WTC11 (cell line): ENCODE measurements around the gene ATXN7. TPM values are rescaled to one million over a fixed set of nuclear protein-coding genes. Genes with fewer than 3 reads are reported as not detected.

Experiments used
- ATAC-seq: fragments of 200-7000 bp; cut with Tn5 transposase; 2 replicates; pipeline ENCODE4 v1.10.0; 2021; ENCODE audit warnings: mild to moderate bottlenecking, moderate library complexity
- CTCF ChIA-PET: fragments of 300-600 bp; sonication (Branson Sonifier 250); formaldehyde crosslinking; loops from one replicate; lab custom pipeline; 2021; ENCODE audit warnings: antibody characterized with exemption; lab: Charles Lee
- POLR2A ChIA-PET: fragments of 350-600 bp; sonication (Branson Sonifier 250); formaldehyde crosslinking; loops from one replicate; lab custom pipeline; 2021; ENCODE audit warnings: antibody characterized with exemption; lab: Charles Lee
- DNase-seq: peaks from one replicate; pipeline ENCODE4 v3.0.0; 2021; ENCODE audit warnings: low spot score
- H3K27ac Mint-ChIP-seq: 2 replicates; pipeline ENCODE4 v1.8.0; 2021; ENCODE audit warnings: mixed read lengths
- H3K27me3 Mint-ChIP-seq: 2 replicates; pipeline ENCODE4 v1.8.0; 2021; ENCODE audit warnings: low read depth, mild to moderate bottlenecking, moderate library complexity, mixed read lengths
- H3K36me3 Mint-ChIP-seq: 2 replicates; pipeline ENCODE4 v1.8.0; 2021; ENCODE audit warnings: mixed read lengths
- H3K4me1 Mint-ChIP-seq: 2 replicates; pipeline ENCODE4 v1.8.0; 2022; ENCODE audit warnings: mixed read lengths
- H3K4me3 Mint-ChIP-seq: 2 replicates; pipeline ENCODE4 v1.8.0; 2021; ENCODE audit warnings: mild to moderate bottlenecking, moderate library complexity, mixed read lengths
- H3K9me3 Mint-ChIP-seq: 2 replicates; pipeline ENCODE4 v1.8.0; 2021; ENCODE audit warnings: mixed read lengths
- AR ChIP-seq: fragments of 250-450 bp; sonication (Bioruptor Pico); IDR thresholded peaks from 2 replicates; pipeline ENCODE4 v1.9.0; 2021; ENCODE audit warnings: mild to moderate bottlenecking
- ATF2 ChIP-seq: sonication (generic); formaldehyde crosslinking; IDR thresholded peaks from 2 replicates; pipeline ENCODE4 v1.8.1; 2022; ENCODE audit warnings: low read depth, missing genetic modification reagents, borderline replicate concordance
- CBFB ChIP-seq: sonication (generic); formaldehyde crosslinking; IDR thresholded peaks from 2 replicates; pipeline ENCODE4 v1.8.1; 2022; ENCODE audit warnings: mild to moderate bottlenecking, low read depth, missing genetic modification reagents
- ETV6 ChIP-seq: sonication (generic); formaldehyde crosslinking; IDR thresholded peaks from 2 replicates; pipeline ENCODE4 v1.8.1; 2022; ENCODE audit warnings: mild to moderate bottlenecking, missing genetic modification reagents
- KAT7 ChIP-seq: sonication (generic); formaldehyde crosslinking; IDR thresholded peaks from 2 replicates; pipeline ENCODE4 v1.8.1; 2023; ENCODE audit warnings: missing genetic modification reagents, mild to moderate bottlenecking, borderline replicate concordance
- PRRX2 ChIP-seq: fragments of 250-450 bp; sonication (Bioruptor Pico); IDR thresholded peaks from 2 replicates; pipeline ENCODE4 v1.8.0; 2021; ENCODE audit warnings: mild to moderate bottlenecking
- RORB ChIP-seq: fragments of 250-450 bp; sonication (Bioruptor Pico); IDR thresholded peaks from 2 replicates; pipeline ENCODE4 v1.9.0; 2021; ENCODE audit warnings: mild to moderate bottlenecking
- TP53 ChIP-seq: sonication (generic); formaldehyde crosslinking; IDR thresholded peaks from 2 replicates; pipeline ENCODE4 v1.8.1; 2023; ENCODE audit warnings: mild to moderate bottlenecking, missing genetic modification reagents
- total RNA-seq: library from RNA; stranded (reverse); gene quantifications from 3 replicates; pipeline ENCODE4 v1.2.3, GENCODE V29; 2021
- TF ChIP-seq, protein P1 (sequence below): sonication (generic); formaldehyde crosslinking; IDR thresholded peaks from 2 replicates; pipeline ENCODE4 v1.8.1; 2022; ENCODE audit warnings: mild to moderate bottlenecking, moderate library complexity, missing genetic modification reagents
- TF ChIP-seq, protein P2 (sequence below): fragments of 200-600 bp; IDR thresholded peaks from 2 replicates; pipeline ENCODE4 v1.8.0; 2022; ENCODE audit warnings: antibody characterized with exemption
- TF ChIP-seq, protein P3 (sequence below): sonication (generic); formaldehyde crosslinking; IDR thresholded peaks from 2 replicates; pipeline ENCODE4 v1.8.1; 2022; ENCODE audit warnings: low read depth, mild to moderate bottlenecking, moderate library complexity, missing genetic modification reagents, borderline replicate concordance
- TF ChIP-seq, protein P4 (sequence below): fragments of 250-450 bp; sonication (Bioruptor Pico); conservative IDR thresholded peaks from 2 replicates; pipeline ENCODE4 v1.9.0; 2021; ENCODE audit warnings: mild to moderate bottlenecking
- TF ChIP-seq, protein P5 (sequence below): sonication (generic); formaldehyde crosslinking; IDR thresholded peaks from 2 replicates; pipeline ENCODE4 v1.8.1; 2023; ENCODE audit warnings: mild to moderate bottlenecking, missing genetic modification reagents, borderline replicate concordance
- TF ChIP-seq, protein P6 (sequence below): sonication (generic); formaldehyde crosslinking; conservative IDR thresholded peaks from 2 replicates; pipeline ENCODE4 v1.8.1; 2022; ENCODE audit warnings: mild to moderate bottlenecking, missing genetic modification reagents

Gene ATXN7
- total RNA-seq, 1 experiment from 2014 or later = 11.7 TPM

GRCh38 chr3:63912768-63913588 is 49.3 kb downstream of the ATXN7 start:
- peak overlapping the region; percentile 88 for H3K4me3 Mint-ChIP-seq
- peak overlapping the region; percentile 87 for H3K27ac Mint-ChIP-seq
- DNase-seq (peak; percentile 39), ATAC-seq (peak; percentile 22)
- POLR2A ChIA-PET = interaction anchor here (1.1 kb wide), 1 partner anchor 18 kb away, joined by 4 read pairs; no protein-coding TSS in a partner anchor
- peaks cover 14% of the 10 kb centered on the region for H3K36me3 Mint-ChIP-seq
- H3K9me3 Mint-ChIP-seq = no peaks in the 10 kb centered on the region
- TF ChIP-seq, protein P1, sequence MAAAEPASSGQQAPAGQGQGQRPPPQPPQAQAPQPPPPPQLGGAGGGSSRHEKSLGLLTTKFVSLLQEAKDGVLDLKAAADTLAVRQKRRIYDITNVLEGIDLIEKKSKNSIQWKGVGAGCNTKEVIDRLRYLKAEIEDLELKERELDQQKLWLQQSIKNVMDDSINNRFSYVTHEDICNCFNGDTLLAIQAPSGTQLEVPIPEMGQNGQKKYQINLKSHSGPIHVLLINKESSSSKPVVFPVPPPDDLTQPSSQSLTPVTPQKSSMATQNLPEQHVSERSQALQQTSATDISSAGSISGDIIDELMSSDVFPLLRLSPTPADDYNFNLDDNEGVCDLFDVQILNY = no peak
- TF ChIP-seq TP53 = no peak
- TF ChIP-seq, protein P2, sequence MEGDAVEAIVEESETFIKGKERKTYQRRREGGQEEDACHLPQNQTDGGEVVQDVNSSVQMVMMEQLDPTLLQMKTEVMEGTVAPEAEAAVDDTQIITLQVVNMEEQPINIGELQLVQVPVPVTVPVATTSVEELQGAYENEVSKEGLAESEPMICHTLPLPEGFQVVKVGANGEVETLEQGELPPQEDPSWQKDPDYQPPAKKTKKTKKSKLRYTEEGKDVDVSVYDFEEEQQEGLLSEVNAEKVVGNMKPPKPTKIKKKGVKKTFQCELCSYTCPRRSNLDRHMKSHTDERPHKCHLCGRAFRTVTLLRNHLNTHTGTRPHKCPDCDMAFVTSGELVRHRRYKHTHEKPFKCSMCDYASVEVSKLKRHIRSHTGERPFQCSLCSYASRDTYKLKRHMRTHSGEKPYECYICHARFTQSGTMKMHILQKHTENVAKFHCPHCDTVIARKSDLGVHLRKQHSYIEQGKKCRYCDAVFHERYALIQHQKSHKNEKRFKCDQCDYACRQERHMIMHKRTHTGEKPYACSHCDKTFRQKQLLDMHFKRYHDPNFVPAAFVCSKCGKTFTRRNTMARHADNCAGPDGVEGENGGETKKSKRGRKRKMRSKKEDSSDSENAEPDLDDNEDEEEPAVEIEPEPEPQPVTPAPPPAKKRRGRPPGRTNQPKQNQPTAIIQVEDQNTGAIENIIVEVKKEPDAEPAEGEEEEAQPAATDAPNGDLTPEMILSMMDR = no peak
- no peak for TF ChIP-seq ETV6 (CRISPR knock-in tag)
- TF ChIP-seq ATF2 (CRISPR knock-in tag) = no peak
- no peak for TF ChIP-seq AR (CRISPR knock-in tag)
- TF ChIP-seq, protein P3, sequence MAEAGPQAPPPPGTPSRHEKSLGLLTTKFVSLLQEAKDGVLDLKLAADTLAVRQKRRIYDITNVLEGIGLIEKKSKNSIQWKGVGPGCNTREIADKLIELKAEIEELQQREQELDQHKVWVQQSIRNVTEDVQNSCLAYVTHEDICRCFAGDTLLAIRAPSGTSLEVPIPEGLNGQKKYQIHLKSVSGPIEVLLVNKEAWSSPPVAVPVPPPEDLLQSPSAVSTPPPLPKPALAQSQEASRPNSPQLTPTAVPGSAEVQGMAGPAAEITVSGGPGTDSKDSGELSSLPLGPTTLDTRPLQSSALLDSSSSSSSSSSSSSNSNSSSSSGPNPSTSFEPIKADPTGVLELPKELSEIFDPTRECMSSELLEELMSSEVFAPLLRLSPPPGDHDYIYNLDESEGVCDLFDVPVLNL (CRISPR knock-in tag) = no peak
- TF ChIP-seq, protein P4, sequence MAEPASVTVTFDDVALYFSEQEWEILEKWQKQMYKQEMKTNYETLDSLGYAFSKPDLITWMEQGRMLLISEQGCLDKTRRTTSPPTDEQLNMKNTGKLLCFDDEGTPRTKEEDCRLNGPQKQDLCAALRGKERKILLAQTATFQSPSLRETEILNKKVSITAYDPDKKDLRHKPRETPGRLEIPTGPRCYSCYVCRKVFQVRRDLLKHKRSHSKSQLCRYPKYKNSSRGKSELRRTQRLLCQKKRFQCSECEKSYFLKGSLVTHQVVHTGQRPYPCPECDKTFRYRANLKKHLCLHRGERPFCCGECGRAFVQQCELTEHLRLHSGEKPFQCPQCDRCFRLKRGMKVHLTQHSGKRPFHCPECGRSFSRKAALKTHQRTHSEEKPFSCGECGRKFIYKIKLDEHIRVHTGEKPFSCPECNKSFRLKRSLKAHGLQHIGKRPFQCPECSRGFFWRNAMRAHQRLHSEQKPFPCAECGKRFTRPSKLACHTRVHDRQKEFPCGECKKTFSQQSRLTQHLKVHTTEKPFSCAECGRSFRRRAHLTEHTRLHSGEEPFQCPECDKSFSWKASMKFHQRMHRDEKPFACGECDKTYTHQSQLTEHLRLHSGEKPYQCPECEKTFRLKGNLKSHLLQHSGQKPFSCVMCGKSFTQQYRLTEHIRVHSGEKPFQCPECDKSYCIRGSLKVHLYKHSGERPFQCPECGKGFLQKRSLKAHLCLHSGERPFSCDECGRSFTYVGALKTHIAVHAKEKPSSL (CRISPR knock-in tag) = no peak
- peaks cover 33% of the 10 kb centered on the region for H3K4me1 Mint-ChIP-seq
- H3K27me3 Mint-ChIP-seq = peaks cover 3% of the 10 kb centered on the region; the same call in 1 of the 2 replicates
- CTCF ChIA-PET = no interaction called here

GRCh38 chr3:63914312-63914711 is 50.6 kb downstream of the ATXN7 start:
- H3K36me3 Mint-ChIP-seq = peaks cover 17% of the 10 kb centered on the region
- H3K27me3 Mint-ChIP-seq = peaks cover 3% of the 10 kb centered on the region; the same call in 1 of the 2 replicates
- no peak overlapping the region for H3K27ac Mint-ChIP-seq
- peaks cover 29% of the 10 kb centered on the region for H3K4me1 Mint-ChIP-seq
- H3K4me3 Mint-ChIP-seq = peak overlapping the region; percentile 4; the same call in 1 of the 2 replicates
- DNase-seq (no peak), ATAC-seq (no peak)
- no peaks in the 10 kb centered on the region for H3K9me3 Mint-ChIP-seq
- ChIA-PET POLR2A (no interaction called here), CTCF (no interaction called here)
- TF ChIP-seq, protein P5, sequence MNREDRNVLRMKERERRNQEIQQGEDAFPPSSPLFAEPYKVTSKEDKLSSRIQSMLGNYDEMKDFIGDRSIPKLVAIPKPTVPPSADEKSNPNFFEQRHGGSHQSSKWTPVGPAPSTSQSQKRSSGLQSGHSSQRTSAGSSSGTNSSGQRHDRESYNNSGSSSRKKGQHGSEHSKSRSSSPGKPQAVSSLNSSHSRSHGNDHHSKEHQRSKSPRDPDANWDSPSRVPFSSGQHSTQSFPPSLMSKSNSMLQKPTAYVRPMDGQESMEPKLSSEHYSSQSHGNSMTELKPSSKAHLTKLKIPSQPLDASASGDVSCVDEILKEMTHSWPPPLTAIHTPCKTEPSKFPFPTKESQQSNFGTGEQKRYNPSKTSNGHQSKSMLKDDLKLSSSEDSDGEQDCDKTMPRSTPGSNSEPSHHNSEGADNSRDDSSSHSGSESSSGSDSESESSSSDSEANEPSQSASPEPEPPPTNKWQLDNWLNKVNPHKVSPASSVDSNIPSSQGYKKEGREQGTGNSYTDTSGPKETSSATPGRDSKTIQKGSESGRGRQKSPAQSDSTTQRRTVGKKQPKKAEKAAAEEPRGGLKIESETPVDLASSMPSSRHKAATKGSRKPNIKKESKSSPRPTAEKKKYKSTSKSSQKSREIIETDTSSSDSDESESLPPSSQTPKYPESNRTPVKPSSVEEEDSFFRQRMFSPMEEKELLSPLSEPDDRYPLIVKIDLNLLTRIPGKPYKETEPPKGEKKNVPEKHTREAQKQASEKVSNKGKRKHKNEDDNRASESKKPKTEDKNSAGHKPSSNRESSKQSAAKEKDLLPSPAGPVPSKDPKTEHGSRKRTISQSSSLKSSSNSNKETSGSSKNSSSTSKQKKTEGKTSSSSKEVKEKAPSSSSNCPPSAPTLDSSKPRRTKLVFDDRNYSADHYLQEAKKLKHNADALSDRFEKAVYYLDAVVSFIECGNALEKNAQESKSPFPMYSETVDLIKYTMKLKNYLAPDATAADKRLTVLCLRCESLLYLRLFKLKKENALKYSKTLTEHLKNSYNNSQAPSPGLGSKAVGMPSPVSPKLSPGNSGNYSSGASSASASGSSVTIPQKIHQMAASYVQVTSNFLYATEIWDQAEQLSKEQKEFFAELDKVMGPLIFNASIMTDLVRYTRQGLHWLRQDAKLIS (CRISPR knock-in tag) = no peak
- TF ChIP-seq, protein P6, sequence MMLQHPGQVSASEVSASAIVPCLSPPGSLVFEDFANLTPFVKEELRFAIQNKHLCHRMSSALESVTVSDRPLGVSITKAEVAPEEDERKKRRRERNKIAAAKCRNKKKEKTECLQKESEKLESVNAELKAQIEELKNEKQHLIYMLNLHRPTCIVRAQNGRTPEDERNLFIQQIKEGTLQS (CRISPR knock-in tag) = no peak
- TF ChIP-seq RORB (CRISPR knock-in tag) (no peak), PRRX2 (no peak), AR (CRISPR knock-in tag) (no peak), CBFB (no peak), KAT7 (CRISPR knock-in tag) (no peak)
